ENCODE measurements around the gene TROAP. TPM values are rescaled to one million over a fixed set of nuclear protein-coding genes. Genes with fewer than 3 reads are reported as not detected.

TROAP gene
- total RNA-seq, 1 donor from 2014 or later = 11.7 TPM

- H3K36me3 Mint-ChIP-seq (ENCODE audit: unreplicated experiment) = no peaks in the 10 kb centered on the region
- H3K9me3 Mint-ChIP-seq (ENCODE audit: unreplicated experiment) = no peaks in the 10 kb centered on the region
- no peak overlapping the region for H3K27ac Mint-ChIP-seq (ENCODE audit: unreplicated experiment)
- no peak overlapping the region for H3K4me3 Mint-ChIP-seq (ENCODE audit: unreplicated experiment)
- H3K4me1 Mint-ChIP-seq (ENCODE audit: low read depth, unreplicated experiment) = peaks cover 6% of the 10 kb centered on the region
- peaks cover 16% of the 10 kb centered on the region for H3K27me3 Mint-ChIP-seq (ENCODE audit: unreplicated experiment)
- no peak for TF ChIP-seq CTCF (IDR thresholded peaks at IDR 0.05; ENCODE audit: partially characterized antibody, unreplicated experiment)
- DNase-seq = no peak
Observed at GRCh38 chr12:49330032-49330619, 7.1 kb downstream of the TROAP start.

GRCh38 chr12:49330631-49331379, 7.8 kb downstream of the TROAP start:
- no peak for TF ChIP-seq CTCF (IDR thresholded peaks at IDR 0.05; ENCODE audit: partially characterized antibody, unreplicated experiment)
- Mint-ChIP-seq H3K9me3 (ENCODE audit: unreplicated experiment) (peaks cover 4% of the 10 kb centered on the region), H3K27me3 (ENCODE audit: unreplicated experiment) (peaks cover 22% of the 10 kb centered on the region), H3K4me3 (ENCODE audit: unreplicated experiment) (no peak overlapping the region), H3K27ac (ENCODE audit: unreplicated experiment) (no peak overlapping the region), H3K4me1 (ENCODE audit: low read depth, unreplicated experiment) (peaks cover 6% of the 10 kb centered on the region), H3K36me3 (ENCODE audit: unreplicated experiment) (no peaks in the 10 kb centered on the region)
- no peak for DNase-seq

- Mint-ChIP-seq H3K4me1 (ENCODE audit: low read depth, unreplicated experiment) (peaks cover 6% of the 10 kb centered on the region), H3K4me3 (ENCODE audit: unreplicated experiment) (peak overlapping the region; percentile 32), H3K27ac (ENCODE audit: unreplicated experiment) (no peak overlapping the region), H3K36me3 (ENCODE audit: unreplicated experiment) (no peaks in the 10 kb centered on the region), H3K9me3 (ENCODE audit: unreplicated experiment) (peaks cover 4% of the 10 kb centered on the region), H3K27me3 (ENCODE audit: unreplicated experiment) (peaks cover 22% of the 10 kb centered on the region)
- TF ChIP-seq CTCF (IDR thresholded peaks at IDR 0.05; ENCODE audit: partially characterized antibody, unreplicated experiment) = peak; percentile 67
- DNase-seq = peak; percentile 82
Observed at GRCh38 chr12:49331380-49332222, 8.5 kb downstream of the TROAP start.

- TF ChIP-seq CTCF (IDR thresholded peaks at IDR 0.05; ENCODE audit: partially characterized antibody, unreplicated experiment) = no peak
Observed at GRCh38 chr12:49332441-49332861, 9.4 kb downstream of the TROAP start.

More at GRCh38 chr12:49332441-49332861, 9.4 kb downstream of the TROAP start:
- Mint-ChIP-seq H3K36me3 (ENCODE audit: unreplicated experiment) (no peaks in the 10 kb centered on the region), H3K9me3 (ENCODE audit: unreplicated experiment) (peaks cover 6% of the 10 kb centered on the region), H3K27me3 (ENCODE audit: unreplicated experiment) (peaks cover 27% of the 10 kb centered on the region), H3K27ac (ENCODE audit: unreplicated experiment) (no peak overlapping the region), H3K4me3 (ENCODE audit: unreplicated experiment) (no peak overlapping the region), H3K4me1 (ENCODE audit: low read depth, unreplicated experiment) (peaks cover 6% of the 10 kb centered on the region)
- DNase-seq = no peak

Measured in glutamatergic neuron (in vitro differentiated cells).